GM21447 (cell line): ENCODE data around the gene SPA17.

ENCODE experiments used
- ATAC-seq: cut with Tn5 transposase; IDR thresholded peaks from one replicate; pipeline ENCODE4 v1.9.1; 2021; ENCODE audit not compliant: unreplicated experiment

SPA17 gene

GRCh38 chr11:124661553-124661952 is 12.2 kb upstream of the SPA17 start:
- no peak for ATAC-seq

- no peak for ATAC-seq
Measured at GRCh38 chr11:124662106-124662505, 11.6 kb upstream of the SPA17 start.

DNA sequence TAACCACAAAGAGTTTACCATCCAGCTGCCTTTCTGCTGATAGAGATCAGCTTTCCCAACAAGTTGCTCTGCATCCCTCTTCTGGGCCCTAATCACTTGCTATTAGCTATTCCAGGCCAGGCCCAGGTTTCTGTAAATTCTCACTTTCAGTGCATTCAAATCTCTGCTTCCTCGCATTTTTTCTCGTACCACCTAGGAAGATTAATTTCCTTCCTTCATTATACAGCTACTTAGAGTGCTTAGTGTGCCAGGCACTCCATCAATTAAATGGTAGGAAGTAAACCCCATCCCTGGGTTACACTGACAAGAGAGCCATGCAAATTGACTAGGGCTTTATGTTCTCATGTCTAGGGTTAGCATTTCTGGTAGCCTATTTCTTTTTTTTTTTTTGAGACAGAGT is 9.8 kb upstream of the SPA17 start:
- ATAC-seq = no peak

DNA sequence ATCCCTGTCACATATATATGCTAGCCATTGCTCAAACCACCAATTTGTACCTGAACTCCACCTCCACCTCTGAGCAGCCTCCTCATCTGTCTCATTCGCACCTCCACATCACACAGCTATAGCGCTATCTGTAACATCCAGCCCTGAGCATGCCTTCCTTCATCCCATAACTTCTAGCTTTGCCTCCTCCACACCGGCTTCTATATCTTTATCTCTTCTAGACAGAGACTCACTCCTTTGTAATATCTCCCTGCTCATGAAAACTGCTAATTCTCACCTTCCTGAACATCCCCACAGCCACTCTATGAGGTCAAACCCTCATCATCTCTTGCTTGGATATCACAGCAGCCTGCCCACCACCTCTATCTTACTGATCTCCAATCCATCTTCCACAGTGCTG is 6.1 kb upstream of the SPA17 start:
- no peak for ATAC-seq

DNA sequence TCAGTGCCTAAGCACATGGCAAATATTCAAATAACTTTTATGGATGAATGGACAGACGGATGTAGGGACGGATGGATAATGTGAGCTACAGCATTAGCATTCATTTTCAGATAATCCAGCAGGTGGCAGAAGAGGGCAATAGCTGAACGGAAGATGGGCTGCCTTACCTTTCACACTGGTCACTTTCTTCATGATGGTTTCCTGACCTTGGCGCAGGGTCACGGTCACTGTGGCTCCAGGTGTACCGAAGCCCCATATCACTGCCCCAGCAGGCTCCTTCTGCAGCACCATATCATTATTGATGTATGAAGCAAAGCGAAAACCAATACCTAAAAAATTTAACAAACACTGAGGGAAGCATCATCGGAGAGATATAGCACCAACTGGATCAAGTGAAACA is 4.5 kb upstream of the SPA17 start:
- peak; percentile 31 for ATAC-seq

GRCh38 chr11:124670732-124671131 is 3.0 kb upstream of the SPA17 start:
- no peak for ATAC-seq

- no peak for ATAC-seq
Measured at GRCh38 chr11:124672536-124673215, 1.0 kb upstream of the SPA17 start.

DNA sequence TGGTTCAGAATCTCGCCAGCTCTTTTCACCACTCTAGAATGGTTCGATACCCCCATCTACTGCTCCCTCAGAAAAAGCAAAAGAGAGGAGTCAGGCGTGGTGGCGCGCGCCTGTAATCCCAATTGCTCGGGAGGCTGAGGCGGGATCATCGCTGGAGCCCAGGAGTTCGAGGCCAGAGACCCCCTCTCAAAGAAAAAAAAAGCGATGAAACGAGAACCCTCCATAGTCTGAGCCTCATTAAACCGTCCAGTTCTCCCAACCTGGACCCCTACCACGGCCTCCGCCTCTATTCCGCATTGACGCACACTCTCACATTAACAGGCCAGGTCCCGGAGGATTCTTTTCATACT is 439 bp downstream of the SPA17 start:
- no peak for ATAC-seq

DNA sequence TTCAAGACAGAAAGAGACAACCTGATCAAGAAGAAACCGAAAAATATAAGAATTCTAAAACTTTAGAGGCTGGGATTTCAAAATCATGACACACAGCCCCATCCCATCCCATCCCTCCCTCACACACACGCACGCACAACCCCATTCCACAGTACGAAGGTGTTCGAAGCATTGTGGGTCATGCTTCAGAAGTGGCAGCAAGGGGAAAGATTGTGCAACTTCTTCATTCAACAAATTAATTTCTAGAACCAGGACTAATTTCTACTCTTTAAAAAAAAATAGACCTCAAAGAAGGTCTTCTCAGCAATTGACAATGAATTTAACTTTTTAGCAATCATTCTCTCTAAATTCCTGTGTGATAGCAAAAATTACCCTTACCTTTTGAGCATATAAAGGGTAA is 867 bp downstream of the SPA17 start:
- no peak for ATAC-seq

GRCh38 chr11:124676386-124676785 is 2.7 kb downstream of the SPA17 start:
- ATAC-seq = no peak

DNA sequence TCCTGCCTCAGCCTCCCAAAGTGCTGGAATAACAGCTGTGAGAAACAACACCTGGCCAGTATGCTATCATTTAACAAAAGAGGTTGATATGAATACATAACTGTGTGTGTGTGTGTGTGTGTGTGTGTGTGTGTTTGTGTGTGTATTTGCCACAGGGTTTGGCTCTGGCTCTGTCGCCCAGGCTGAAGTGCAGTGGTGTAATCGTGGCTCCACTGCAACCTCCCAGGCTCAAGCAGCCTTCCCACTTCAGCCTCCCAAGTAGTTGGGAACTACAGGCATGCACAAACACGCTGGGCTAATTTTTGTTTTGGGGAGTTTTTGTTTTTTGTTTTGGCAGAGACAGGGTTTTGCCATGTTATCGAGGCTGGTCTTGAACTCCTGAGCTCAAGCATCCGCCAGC is 4.7 kb downstream of the SPA17 start:
- no peak for ATAC-seq

DNA sequence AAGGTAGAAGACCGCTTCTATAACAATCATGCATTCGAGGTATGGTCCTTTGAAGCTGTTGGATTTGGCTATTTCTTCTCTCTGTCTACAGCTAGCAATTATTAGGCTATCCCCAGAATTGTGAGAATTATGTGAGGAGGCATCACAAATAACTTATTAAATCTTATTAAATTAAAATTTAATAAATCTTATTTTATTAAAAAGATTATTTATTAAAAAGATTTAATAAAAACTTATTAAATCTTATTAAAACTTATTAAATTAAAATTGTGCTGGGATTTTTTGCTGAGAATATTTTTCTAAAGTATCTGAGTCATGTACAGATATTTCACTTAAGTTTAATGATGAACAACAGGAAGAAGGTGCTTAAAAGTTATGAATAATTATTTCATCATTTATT is 7.7 kb downstream of the SPA17 start:
- no peak for ATAC-seq

- ATAC-seq = no peak
Measured at GRCh38 chr11:124682443-124682842, 8.7 kb downstream of the SPA17 start.

GRCh38 chr11:124693142-124693541 is 19.4 kb downstream of the SPA17 start:
- ATAC-seq = no peak

DNA sequence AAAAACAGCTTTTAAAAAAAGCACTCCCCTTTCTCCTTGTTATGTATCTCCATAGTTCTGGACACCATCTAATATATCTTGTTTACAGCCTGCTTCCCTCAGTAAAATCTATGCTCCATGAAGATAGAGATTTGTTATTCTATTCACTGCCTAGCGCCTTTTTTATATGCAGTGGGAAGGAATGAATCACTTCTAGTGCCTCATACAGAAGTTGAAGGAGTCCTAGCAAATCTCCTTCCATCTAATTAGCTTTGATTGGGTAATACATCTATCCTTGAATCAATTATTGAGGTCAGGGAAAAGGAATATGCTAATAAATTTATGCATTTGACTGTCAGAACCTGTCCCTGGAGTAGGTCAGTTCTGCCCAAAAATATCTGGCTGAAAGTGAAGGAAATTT is 25.8 kb downstream of the SPA17 start:
- no peak for ATAC-seq

DNA sequence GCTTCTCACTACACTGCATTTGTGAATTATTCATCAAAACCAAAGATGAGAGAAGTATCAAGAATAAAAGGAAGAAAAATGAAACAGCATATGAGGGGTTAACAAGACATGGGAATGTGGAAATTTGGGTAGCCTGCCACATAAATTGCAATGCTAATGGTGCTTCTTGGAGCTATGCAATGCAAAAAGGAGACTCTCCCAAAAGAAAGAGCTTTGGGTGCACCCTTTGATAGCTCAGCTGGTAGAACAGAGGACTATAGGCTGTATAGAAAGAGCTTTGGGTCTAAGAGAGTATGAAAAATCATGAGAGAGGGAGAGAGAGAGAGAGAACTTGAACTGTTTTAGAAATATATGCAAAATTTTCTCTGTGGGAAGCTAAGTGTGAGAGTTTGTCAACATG is 26.3 kb downstream of the SPA17 start:
- no peak for ATAC-seq

GRCh38 chr11:124707829-124708228 is 34.1 kb downstream of the SPA17 start:
- no peak for ATAC-seq

DNA sequence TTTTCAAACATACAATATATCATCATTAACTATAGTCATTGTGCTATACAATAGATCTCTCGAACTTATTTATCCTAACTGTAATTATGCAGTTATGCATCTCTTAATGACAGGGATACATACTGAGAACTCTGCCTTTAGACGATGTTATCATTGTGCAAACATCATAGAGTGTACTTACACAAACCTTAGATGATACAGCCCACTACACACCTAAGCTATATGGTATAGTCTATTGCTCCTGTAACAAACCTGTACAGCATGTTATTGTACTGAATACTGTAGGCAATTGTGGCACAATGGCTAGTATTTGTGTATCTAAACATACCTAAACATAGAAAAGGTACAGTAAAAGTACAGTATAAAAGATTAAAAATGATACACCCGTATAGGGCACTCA is 38.7 kb downstream of the SPA17 start:
- ATAC-seq = no peak

DNA sequence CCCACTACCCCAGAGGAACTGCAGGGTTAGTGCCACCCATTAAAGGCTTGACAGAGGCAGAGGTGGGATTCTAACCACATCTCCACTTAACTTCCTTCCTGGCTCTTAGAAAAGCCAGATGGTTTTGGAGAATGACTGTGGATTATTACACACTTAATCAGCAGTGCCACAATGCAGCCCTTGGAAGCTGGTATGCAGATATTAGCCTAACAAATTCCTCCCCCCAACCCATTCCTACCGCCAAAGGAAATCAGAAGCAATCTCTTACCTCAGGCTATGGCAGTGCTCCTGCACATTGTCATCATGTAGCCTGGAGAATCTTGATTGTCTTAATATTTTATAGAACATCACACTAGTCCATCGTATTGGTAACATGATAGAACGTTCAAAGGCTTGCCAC is 42.9 kb downstream of the SPA17 start:
- no peak for ATAC-seq

DNA sequence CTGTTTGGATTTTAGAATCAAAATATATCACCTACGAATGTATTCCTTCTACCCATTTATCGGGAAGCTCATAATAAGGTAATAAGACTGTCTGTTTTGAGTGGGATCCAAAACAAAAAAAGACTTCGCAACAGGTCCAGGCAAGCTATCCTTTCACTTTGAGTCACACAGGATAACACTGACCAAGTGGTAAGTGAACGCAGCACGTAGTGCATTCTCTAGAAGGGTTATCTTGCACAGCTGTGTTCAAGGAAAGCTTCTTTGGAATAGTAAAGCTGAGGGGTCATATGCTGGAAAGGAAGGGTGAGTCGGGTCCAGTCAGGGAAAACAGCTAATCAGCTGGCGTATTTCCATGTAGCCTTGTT is 43.7 kb downstream of the SPA17 start:
- ATAC-seq = peak; percentile 57

- ATAC-seq = no peak
Measured at GRCh38 chr11:124717786-124718651, 44.3 kb downstream of the SPA17 start.

DNA sequence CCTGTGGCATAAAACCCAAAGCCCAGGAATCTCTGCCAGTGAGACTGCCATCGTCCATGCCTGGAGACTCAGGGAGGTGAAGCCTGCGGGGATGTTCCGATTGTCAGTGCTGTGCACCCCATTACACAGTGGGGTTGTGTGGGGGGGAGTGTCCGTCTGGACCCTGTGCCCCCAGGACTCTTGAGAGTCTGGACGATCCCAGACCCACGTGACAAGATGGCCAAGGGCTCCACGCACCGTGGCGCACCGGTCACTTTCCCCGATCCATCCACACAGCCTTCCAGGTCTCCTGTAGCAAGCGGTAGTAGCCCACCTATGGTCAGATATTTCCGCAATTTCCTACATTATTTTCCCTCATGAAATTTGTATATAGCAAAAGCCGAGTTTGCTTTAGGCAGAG is 45.1 kb downstream of the SPA17 start:
- ATAC-seq = no peak

GRCh38 chr11:124719534-124719933 is 45.8 kb downstream of the SPA17 start:
- no peak for ATAC-seq
